CD4-positive, CD25-positive, alpha-beta regulatory T cell (primary cell): ENCODE measurements around the gene CCDC86. TPM values are rescaled to one million over a fixed set of nuclear protein-coding genes. Genes with fewer than 3 reads are reported as not detected.
A peak's percentile ranks its signal among the peaks of the same experiment; 100 is the strongest.

Experiments
- ATAC-seq, 2 donors: fragments of 150-1000 bp; cut with Tn5 transposase; one replicate each; pipeline ENCODE4 v1.10.0; 2021; ENCODE audit warnings: low read depth in 2 of 2, moderate number of reproducible peaks in 2 of 2, moderate library complexity in 1 of 2
- DNase-seq, 3 donors: peaks; one replicate each; pipeline versions ENCODE4 v3.0.0 to v3.0.0-alpha.2; 2012 to 2022; ENCODE audit warnings: mixed read lengths in 1 of 3
- H3K27ac ChIP-seq: one replicate; pipeline ENCODE4 v1.7.0; 2013; ENCODE audit warnings: mild to moderate bottlenecking, low read length; ENCODE audit not compliant: insufficient read depth, poor library complexity, severe bottlenecking
- H3K27me3 ChIP-seq: one replicate; pipeline ENCODE4 v1.7.0; 2013; ENCODE audit warnings: low read length; ENCODE audit not compliant: control insufficient read depth, insufficient read depth
- H3K36me3 ChIP-seq: one replicate; pipeline ENCODE4 v1.7.0; 2013; ENCODE audit warnings: mild to moderate bottlenecking, low read length, moderate library complexity; ENCODE audit not compliant: control insufficient read depth, insufficient read depth
- H3K4me1 ChIP-seq: 2 replicates; pipeline ENCODE4 v1.7.0; 2013; ENCODE audit warnings: mild to moderate bottlenecking, low read length; ENCODE audit not compliant: insufficient read depth, control insufficient read depth, poor library complexity, severe bottlenecking
- H3K4me3 ChIP-seq: one replicate; pipeline ENCODE4 v1.7.0; 2013; ENCODE audit warnings: low read depth, mild to moderate bottlenecking, low read length, moderate library complexity
- H3K9me3 ChIP-seq, 2 experiments: 1 replicate in 1 of 2; 2 replicates in 1 of 2; pipeline ENCODE4 v1.7.0; 2013; ENCODE audit warnings: low read length in 2 of 2, mild to moderate bottlenecking in 1 of 2, moderate library complexity in 1 of 2; ENCODE audit not compliant: control insufficient read depth in 2 of 2
- H3K27ac Mint-ChIP-seq, 3 donors: one replicate each; pipeline ENCODE4 v1.8.0; 2020 to 2022; ENCODE audit warnings: mild to moderate bottlenecking in 3 of 3, mixed read lengths in 3 of 3, moderate library complexity in 2 of 3
- H3K27me3 Mint-ChIP-seq: one replicate; pipeline ENCODE4 v1.8.0; 2022; ENCODE audit warnings: mild to moderate bottlenecking, mixed read lengths
- H3K36me3 Mint-ChIP-seq: one replicate; pipeline ENCODE4 v1.8.0; 2020; ENCODE audit warnings: mixed read lengths
- H3K4me1 Mint-ChIP-seq, 4 donors: one replicate each; pipeline ENCODE4 v1.8.0; 2020 to 2022; ENCODE audit warnings: mixed read lengths in 4 of 4, mild to moderate bottlenecking in 1 of 4
- H3K4me3 Mint-ChIP-seq, 4 donors: one replicate each; pipeline ENCODE4 v1.8.0; 2020 to 2022; ENCODE audit warnings: mild to moderate bottlenecking in 4 of 4, mixed read lengths in 4 of 4, moderate library complexity in 3 of 4
- H3K9me3 Mint-ChIP-seq, 7 donors: one replicate each; pipeline ENCODE4 v1.8.0; 2020 to 2022; ENCODE audit warnings: mixed read lengths in 7 of 7, mild to moderate bottlenecking in 3 of 7, moderate library complexity in 2 of 7
- polyA plus RNA-seq, 4 donors: library from polyadenylated mRNA; unstranded; fragments of 300-500 nt; fragmentation: Illumina TruSeq; gene quantifications; one replicate each; pipeline ENCODE4 v1.2.3, GENCODE V29; 2021
- total RNA-seq: library from RNA; stranded (reverse); gene quantifications from one replicate; pipeline ENCODE4 v1.2.3, GENCODE V29; 2022

The CCDC86 gene
- total and polyA plus RNA-seq, 5 donors from 2014 or later, result 7.0 to 12.8 (median 8.8) TPM

DNA sequence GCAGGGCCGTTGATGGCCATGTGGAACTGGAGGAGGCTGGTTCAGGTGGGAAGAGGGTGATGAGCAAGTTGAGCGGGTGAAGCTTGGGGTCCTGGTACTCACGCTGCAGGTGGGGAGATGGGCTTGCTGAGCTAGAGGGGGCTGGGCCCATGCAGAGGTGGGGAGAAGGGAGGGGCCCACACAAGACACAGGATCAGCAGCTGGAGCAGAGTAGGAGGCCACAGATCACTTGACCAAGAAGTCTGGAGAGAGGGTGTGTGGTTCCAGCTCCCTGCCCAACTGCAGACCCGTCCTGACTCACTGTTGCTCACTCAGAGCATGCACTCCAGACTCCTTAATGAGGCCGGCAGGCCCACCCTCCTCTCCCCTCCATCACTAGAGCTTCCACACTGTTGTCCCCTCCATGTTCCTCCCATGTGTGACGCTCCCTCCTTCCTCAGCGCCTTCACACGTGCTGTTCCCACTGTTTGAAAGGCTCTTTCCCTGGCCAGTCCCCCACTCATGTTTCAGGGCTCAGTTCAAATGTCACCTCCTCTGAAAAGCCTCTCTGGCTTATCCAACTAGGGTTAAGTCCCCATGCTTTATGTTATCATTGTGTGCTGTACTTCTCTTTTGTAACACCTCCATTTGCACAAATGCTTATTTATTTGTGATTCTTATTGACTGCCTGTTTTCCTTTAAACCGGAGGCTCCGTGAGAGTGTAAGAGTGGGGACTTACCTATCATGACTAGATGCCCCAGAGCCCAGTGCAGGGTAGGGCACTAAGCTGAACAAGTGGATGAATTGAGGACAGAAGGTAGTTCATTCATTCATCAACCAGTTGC is 2.3 kb downstream of the CCDC86 start:
- Histone ChIP-seq H3K27ac (no peak overlapping the region), H3K4me3 (peak overlapping the region; percentile 24), H3K27me3 (no peaks in the 10 kb centered on the region), H3K4me1 (peaks cover 38% of the 10 kb centered on the region), H3K9me3 (no peaks in the 10 kb centered on the region), H3K36me3 (peaks cover 4% of the 10 kb centered on the region)
- Mint-ChIP-seq H3K27ac (peak overlapping the region; percentile 57 to 97 (median 93)), H3K27me3 (peaks cover 5% of the 10 kb centered on the region), H3K9me3 (no peaks in the 10 kb centered on the region), H3K36me3 (peaks cover 6% of the 10 kb centered on the region), H3K4me1 (peaks cover 4 to 53% (median 33%) of the 10 kb centered on the region in 4 donors), H3K4me3 (peak overlapping the region; percentile 85 to 96 (median 91))
- DNase-seq (no peak), ATAC-seq (no peak)

GRCh38 chr11:60844870-60845221 is 2.9 kb downstream of the CCDC86 start:
- Histone ChIP-seq H3K27ac (no peak overlapping the region), H3K4me3 (peak overlapping the region; percentile 24), H3K27me3 (no peaks in the 10 kb centered on the region), H3K9me3 (no peaks in the 10 kb centered on the region), H3K36me3 (peaks cover 10% of the 10 kb centered on the region), H3K4me1 (peaks cover 38% of the 10 kb centered on the region)
- DNase-seq (no peak), ATAC-seq (no peak)
- H3K27ac Mint-ChIP-seq, result peak overlapping the region; percentile 3 to 93 (median 39)
- peaks cover 5% of the 10 kb centered on the region for H3K27me3 Mint-ChIP-seq
- peak overlapping the region; percentile 69 to 96 (median 88) for H3K4me3 Mint-ChIP-seq
- H3K9me3 Mint-ChIP-seq, result no peaks in the 10 kb centered on the region
- peaks cover 4 to 53% (median 33%) of the 10 kb centered on the region in 4 donors for H3K4me1 Mint-ChIP-seq
- peaks cover 6% of the 10 kb centered on the region for H3K36me3 Mint-ChIP-seq

- DNase-seq (no peak), ATAC-seq (no peak)
- Histone ChIP-seq H3K36me3 (peaks cover 11% of the 10 kb centered on the region), H3K4me1 (peaks cover 38% of the 10 kb centered on the region), H3K27ac (no peak overlapping the region), H3K4me3 (no peak overlapping the region), H3K9me3 (no peaks in the 10 kb centered on the region), H3K27me3 (no peaks in the 10 kb centered on the region)
- peaks cover 4 to 53% (median 33%) of the 10 kb centered on the region in 4 donors for H3K4me1 Mint-ChIP-seq
- H3K27ac Mint-ChIP-seq, result peak overlapping the region in 1 of 3 donors; percentile 93
- H3K27me3 Mint-ChIP-seq, result peaks cover 5% of the 10 kb centered on the region
- no peaks in the 10 kb centered on the region for H3K9me3 Mint-ChIP-seq
- peak overlapping the region in 3 of 4 donors; percentile 14 to 90 (median 85) for H3K4me3 Mint-ChIP-seq
- H3K36me3 Mint-ChIP-seq, result peaks cover 6% of the 10 kb centered on the region
Measured at GRCh38 chr11:60845338-60845737, 3.4 kb downstream of the CCDC86 start.

DNA sequence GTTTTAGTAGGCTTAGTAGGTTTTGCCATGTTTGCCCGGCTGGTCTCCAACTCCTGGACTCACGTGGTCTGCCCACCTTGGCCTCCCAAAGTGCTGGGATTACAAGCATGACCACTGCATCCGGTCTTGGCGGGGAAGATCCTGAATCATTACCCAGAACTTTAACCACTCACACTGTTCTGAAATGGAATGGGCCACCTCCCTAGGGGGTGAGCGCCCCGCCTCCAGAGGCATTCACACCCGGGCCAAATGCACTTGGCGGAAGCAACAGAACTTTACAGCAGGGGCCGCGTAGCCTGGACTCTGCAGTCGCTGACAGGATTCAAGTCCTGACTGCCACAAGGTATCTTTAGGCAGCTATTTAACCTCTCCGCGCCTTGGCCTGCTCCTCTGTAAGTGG is 5.4 kb downstream of the CCDC86 start:
- Histone ChIP-seq H3K4me1 (peaks cover 27% of the 10 kb centered on the region), H3K9me3 (no peaks in the 10 kb centered on the region), H3K27me3 (no peaks in the 10 kb centered on the region), H3K4me3 (no peak overlapping the region), H3K27ac (no peak overlapping the region), H3K36me3 (peaks cover 24% of the 10 kb centered on the region)
- peak overlapping the region in 2 of 3 donors; percentile 15 to 32 for H3K27ac Mint-ChIP-seq
- peaks cover 0 to 40% (median 26%) of the 10 kb centered on the region in 4 donors for H3K4me1 Mint-ChIP-seq
- no peak for DNase-seq
- peaks cover 21% of the 10 kb centered on the region for H3K36me3 Mint-ChIP-seq
- ATAC-seq, result no peak
- no peaks in the 10 kb centered on the region for H3K27me3 Mint-ChIP-seq
- no peaks in the 10 kb centered on the region for H3K9me3 Mint-ChIP-seq
- H3K4me3 Mint-ChIP-seq, result no peak overlapping the region

GRCh38 chr11:60847896-60848295 is 6.0 kb downstream of the CCDC86 start:
- Mint-ChIP-seq H3K27ac (no peak overlapping the region), H3K36me3 (peaks cover 21% of the 10 kb centered on the region), H3K27me3 (no peaks in the 10 kb centered on the region), H3K4me3 (no peak overlapping the region), H3K4me1 (peaks cover 0 to 35% (median 24%) of the 10 kb centered on the region in 4 donors), H3K9me3 (no peaks in the 10 kb centered on the region)
- Histone ChIP-seq H3K27ac (no peak overlapping the region), H3K27me3 (no peaks in the 10 kb centered on the region), H3K4me1 (peaks cover 20% of the 10 kb centered on the region), H3K36me3 (peaks cover 24% of the 10 kb centered on the region), H3K9me3 (no peaks in the 10 kb centered on the region), H3K4me3 (no peak overlapping the region)
- no peak for DNase-seq
- no peak for ATAC-seq

DNA sequence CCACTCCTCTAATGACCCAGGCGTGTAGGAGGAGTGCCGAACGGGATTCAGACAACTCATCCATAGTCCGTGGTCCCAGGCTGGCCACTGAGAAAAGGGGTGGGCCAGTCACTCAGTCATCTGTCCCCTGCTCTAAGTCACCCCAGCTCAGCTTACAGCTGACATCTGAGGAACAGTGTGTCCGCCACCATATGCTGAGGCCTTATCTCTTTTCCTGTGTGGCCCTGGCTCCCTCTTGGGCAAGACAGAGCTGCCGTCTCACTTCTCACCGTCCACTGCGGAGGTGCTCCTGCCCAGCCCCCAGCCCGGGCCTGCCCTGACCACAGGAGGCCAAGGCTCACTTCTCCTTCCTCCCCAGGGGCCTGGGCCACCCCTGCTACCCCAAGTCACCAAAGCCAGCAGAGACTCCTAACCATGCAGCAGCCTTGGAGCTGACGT is 6.8 kb downstream of the CCDC86 start:
- Mint-ChIP-seq H3K4me1 (peaks cover 0 to 26% (median 17%) of the 10 kb centered on the region in 4 donors), H3K4me3 (no peak overlapping the region), H3K9me3 (no peaks in the 10 kb centered on the region), H3K27ac (no peak overlapping the region), H3K27me3 (no peaks in the 10 kb centered on the region), H3K36me3 (peaks cover 21% of the 10 kb centered on the region)
- H3K4me1 ChIP-seq, result peaks cover 12% of the 10 kb centered on the region
- H3K4me3 ChIP-seq, result no peak overlapping the region
- H3K27me3 ChIP-seq, result no peaks in the 10 kb centered on the region
- H3K9me3 ChIP-seq, result no peaks in the 10 kb centered on the region
- ATAC-seq (no peak), DNase-seq (no peak)
- H3K36me3 ChIP-seq, result peaks cover 24% of the 10 kb centered on the region
- H3K27ac ChIP-seq, result no peak overlapping the region

DNA sequence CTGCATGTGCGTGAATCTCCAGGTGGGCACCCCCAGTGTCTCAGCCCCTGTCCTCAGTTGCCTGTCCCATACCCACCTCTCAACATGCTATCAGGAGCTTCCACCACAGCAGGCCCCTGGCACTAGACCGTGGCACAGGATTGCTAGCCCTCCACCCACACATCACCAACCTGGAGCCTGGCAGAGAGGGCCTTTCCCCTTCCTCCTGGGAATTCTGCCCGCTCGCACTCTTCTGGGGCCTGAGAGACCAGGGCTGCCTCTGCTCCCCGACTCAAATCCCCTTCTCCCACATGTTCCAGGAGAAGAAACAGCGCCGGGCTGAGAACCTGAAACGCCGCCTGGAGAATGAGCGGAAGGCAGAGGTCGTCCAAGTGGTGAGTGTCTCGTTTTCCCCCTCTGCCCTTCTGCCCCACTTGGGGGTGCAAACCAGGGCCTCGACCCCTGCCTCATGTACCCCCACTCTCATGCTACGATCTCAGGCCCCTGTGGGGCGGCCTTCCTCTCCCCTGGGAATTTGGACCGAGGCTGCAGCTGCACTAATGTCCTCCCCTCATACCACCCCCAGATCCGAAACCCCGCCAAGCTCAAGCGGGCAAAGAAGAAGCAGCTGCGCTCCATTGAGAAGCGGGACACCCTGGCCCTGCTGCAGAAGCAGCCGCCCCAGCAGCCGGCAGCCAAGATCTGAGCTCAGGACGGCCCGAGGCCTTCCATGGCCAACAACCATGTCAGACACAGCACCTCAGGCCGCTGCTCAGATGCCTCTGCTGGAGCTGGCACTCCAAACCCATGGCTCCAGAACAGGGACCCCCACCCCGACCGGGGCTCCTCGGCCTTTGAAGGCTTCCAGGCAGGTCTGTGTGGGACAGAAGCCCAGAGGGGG is 8.0 kb downstream of the CCDC86 start:
- H3K4me3 Mint-ChIP-seq, result no peak overlapping the region
- H3K36me3 ChIP-seq, result peaks cover 24% of the 10 kb centered on the region
- ATAC-seq (no peak), DNase-seq (no peak)
- no peak overlapping the region for H3K4me3 ChIP-seq
- H3K27ac Mint-ChIP-seq, result no peak overlapping the region
- H3K9me3 Mint-ChIP-seq, result no peaks in the 10 kb centered on the region
- no peaks in the 10 kb centered on the region for H3K9me3 ChIP-seq
- H3K4me1 ChIP-seq, result peaks cover under 1% of the 10 kb centered on the region
- peaks cover 0 to 15% (median 7%) of the 10 kb centered on the region in 4 donors for H3K4me1 Mint-ChIP-seq
- H3K27ac ChIP-seq, result no peak overlapping the region
- peaks cover 21% of the 10 kb centered on the region for H3K36me3 Mint-ChIP-seq
- H3K27me3 Mint-ChIP-seq, result no peaks in the 10 kb centered on the region
- no peaks in the 10 kb centered on the region for H3K27me3 ChIP-seq
